Measurements from ENCODE around the gene MMP24. TPM values are rescaled to one million over a fixed set of nuclear protein-coding genes. Genes with fewer than 3 reads are reported as not detected.

The MMP24 gene
- total RNA-seq, 1 experiment from 2014 or later: not detected

GRCh38 chr20:35302421-35303335, 76.2 kb downstream of the MMP24 start:
- BruUV-seq (replicated peaks): no TSS peak
- intact Hi-C loops (cut with micrococcal nuclease): loop anchor here (1.0 kb wide), 1 partner anchor 145 kb away; no protein-coding TSS in a partner anchor
- DNase-seq (ENCODE audit: unreplicated experiment): no peak
- peaks cover 59% of the 10 kb centered on the region for H3K4me1 Mint-ChIP-seq (ENCODE audit: insufficient read depth, unreplicated experiment)
- H3K36me3 Mint-ChIP-seq (ENCODE audit: insufficient read depth, unreplicated experiment): no peaks in the 10 kb centered on the region
- H3K4me3 Mint-ChIP-seq (ENCODE audit: unreplicated experiment): no peak overlapping the region
- ChIA-PET POLR2A (interaction anchor here (0.7 to 13.4 kb wide), 12 partner anchors 13 to 169 kb away, joined by 3 to 468 read pairs (median 78); partner anchors contain the start of genes CEP250, EDEM2, EIF6 and GDF5), CTCF (interaction anchor here (0.5 to 16.2 kb wide), 38 partner anchors 9 to 1442 kb away, joined by 3 to 374 read pairs (median 4); partner anchors contain the start of genes CEP250, EDEM2, EIF6 and FAM83C)
- no peaks in the 10 kb centered on the region for H3K9me3 Mint-ChIP-seq (ENCODE audit: unreplicated experiment)
- peak overlapping the region; percentile 94 for H3K27ac Mint-ChIP-seq (ENCODE audit: low read depth, unreplicated experiment)
- TF ChIP-seq CTCF (IDR thresholded peaks at IDR 0.05; ENCODE audit: unreplicated experiment): no peak
- H3K27me3 Mint-ChIP-seq (ENCODE audit: insufficient read depth, unreplicated experiment): no peaks in the 10 kb centered on the region

GRCh38 chr20:35303382-35303734, 76.9 kb downstream of the MMP24 start:
- Mint-ChIP-seq H3K27ac (ENCODE audit: low read depth, unreplicated experiment) (peak overlapping the region; percentile 94), H3K9me3 (ENCODE audit: unreplicated experiment) (no peaks in the 10 kb centered on the region), H3K36me3 (ENCODE audit: insufficient read depth, unreplicated experiment) (no peaks in the 10 kb centered on the region), H3K4me3 (ENCODE audit: unreplicated experiment) (no peak overlapping the region), H3K4me1 (ENCODE audit: insufficient read depth, unreplicated experiment) (peaks cover 64% of the 10 kb centered on the region), H3K27me3 (ENCODE audit: insufficient read depth, unreplicated experiment) (no peaks in the 10 kb centered on the region)
- TF ChIP-seq CTCF (IDR thresholded peaks at IDR 0.05; ENCODE audit: unreplicated experiment): no peak
- CTCF ChIA-PET: interaction anchor here (0.5 to 16.2 kb wide), 40 partner anchors 10 to 1441 kb away, joined by 3 to 374 read pairs (median 9); partner anchors contain the start of genes CEP250, EDEM2, EIF6 and FAM83C
- DNase-seq (ENCODE audit: unreplicated experiment): no peak
- intact Hi-C loops (cut with micrococcal nuclease): loop anchor here (1.0 kb wide), 1 partner anchor 144 kb away; no protein-coding TSS in a partner anchor
- POLR2A ChIA-PET: interaction anchor here (1.2 to 13.4 kb wide), 11 partner anchors 15 to 168 kb away, joined by 3 to 468 read pairs (median 92); partner anchors contain the start of genes CEP250, EIF6, GDF5 and MMP24OS
- BruUV-seq (replicated peaks): no TSS peak

GRCh38 chr20:35303735-35304491, 77.4 kb downstream of the MMP24 start:
- ChIA-PET CTCF (interaction anchor here (0.6 to 16.2 kb wide), 48 partner anchors 9 to 1441 kb away, joined by 3 to 374 read pairs (median 6); partner anchors contain the start of genes CEP250, EDEM2, EIF6 and FAM83C), POLR2A (interaction anchor here (0.6 to 13.4 kb wide), 19 partner anchors 14 to 168 kb away, joined by 3 to 468 read pairs (median 29); partner anchors contain the start of genes CEP250, EDEM2, EIF6 and GDF5)
- peak; percentile 92 for TF ChIP-seq CTCF (IDR thresholded peaks at IDR 0.05; ENCODE audit: unreplicated experiment)
- BruUV-seq (replicated peaks): no TSS peak
- Mint-ChIP-seq H3K27ac (ENCODE audit: low read depth, unreplicated experiment) (peak overlapping the region; percentile 94), H3K4me1 (ENCODE audit: insufficient read depth, unreplicated experiment) (peaks cover 63% of the 10 kb centered on the region), H3K27me3 (ENCODE audit: insufficient read depth, unreplicated experiment) (no peaks in the 10 kb centered on the region), H3K4me3 (ENCODE audit: unreplicated experiment) (no peak overlapping the region), H3K36me3 (ENCODE audit: insufficient read depth, unreplicated experiment) (peaks cover 2% of the 10 kb centered on the region), H3K9me3 (ENCODE audit: unreplicated experiment) (no peaks in the 10 kb centered on the region)
- intact Hi-C loops (cut with micrococcal nuclease): loop anchor here (1.0 kb wide), 3 partner anchors 25 to 143 kb away; no protein-coding TSS in a partner anchor
- peak; percentile 92 for DNase-seq (ENCODE audit: unreplicated experiment)
